Progenitor cell of endocrine pancreas (in vitro differentiated cells): Measurements from ENCODE around the gene MMP24. TPM values are rescaled to one million over a fixed set of nuclear protein-coding genes. Genes with fewer than 3 reads are reported as not detected.
"Not testable (repeated sequence)": the region's sequence is repeated elsewhere in the genome, so short reads cannot be mapped to it uniquely, and the experiment has no call there.

Experiments
- DNase-seq: peaks from one replicate; pipeline ENCODE4 v3.0.0; 2021; ENCODE audit warnings: low spot score; ENCODE audit not compliant: unreplicated experiment
- H3K27ac Mint-ChIP-seq: 2 replicates; pipeline ENCODE4 v1.8.0; 2021; ENCODE audit warnings: mild to moderate bottlenecking, moderate library complexity, mixed read lengths
- H3K27me3 Mint-ChIP-seq: 2 replicates; pipeline ENCODE4 v1.8.0; 2021; ENCODE audit warnings: mixed read lengths
- H3K36me3 Mint-ChIP-seq: 2 replicates; pipeline ENCODE4 v1.8.0; 2022; ENCODE audit warnings: mixed read lengths; ENCODE audit not compliant: insufficient read depth
- H3K4me1 Mint-ChIP-seq: 2 replicates; pipeline ENCODE4 v1.8.0; 2021; ENCODE audit warnings: low read depth, mixed read lengths
- H3K4me3 Mint-ChIP-seq: 2 replicates; pipeline ENCODE4 v1.8.0; 2021; ENCODE audit warnings: low read depth, mild to moderate bottlenecking, moderate library complexity, mixed read lengths
- H3K9me3 Mint-ChIP-seq: 2 replicates; pipeline ENCODE4 v1.8.0; 2021; ENCODE audit warnings: low read depth, mixed read lengths
- total RNA-seq: library from RNA; stranded (reverse); gene quantifications from 2 replicates; pipeline ENCODE4 v1.2.1, GENCODE V29; 2021
- TF ChIP-seq, protein P1 (sequence below): fragments of 200-600 bp; sonication (generic); IDR thresholded peaks from one replicate; pipeline ENCODE4 v1.5.0; 2021; ENCODE audit warnings: antibody characterized with exemption, mild to moderate bottlenecking; ENCODE audit not compliant: unreplicated experiment

Gene MMP24
- total RNA-seq, 1 donor from 2014 or later: 3.4 TPM

- Mint-ChIP-seq H3K27ac (peak overlapping the region; percentile 63), H3K9me3 (no peaks in the 10 kb centered on the region), H3K27me3 (no peaks in the 10 kb centered on the region), H3K4me1 (peaks cover 10% of the 10 kb centered on the region), H3K36me3 (peaks cover 7% of the 10 kb centered on the region), H3K4me3 (no peak overlapping the region)
- TF ChIP-seq, protein P1, sequence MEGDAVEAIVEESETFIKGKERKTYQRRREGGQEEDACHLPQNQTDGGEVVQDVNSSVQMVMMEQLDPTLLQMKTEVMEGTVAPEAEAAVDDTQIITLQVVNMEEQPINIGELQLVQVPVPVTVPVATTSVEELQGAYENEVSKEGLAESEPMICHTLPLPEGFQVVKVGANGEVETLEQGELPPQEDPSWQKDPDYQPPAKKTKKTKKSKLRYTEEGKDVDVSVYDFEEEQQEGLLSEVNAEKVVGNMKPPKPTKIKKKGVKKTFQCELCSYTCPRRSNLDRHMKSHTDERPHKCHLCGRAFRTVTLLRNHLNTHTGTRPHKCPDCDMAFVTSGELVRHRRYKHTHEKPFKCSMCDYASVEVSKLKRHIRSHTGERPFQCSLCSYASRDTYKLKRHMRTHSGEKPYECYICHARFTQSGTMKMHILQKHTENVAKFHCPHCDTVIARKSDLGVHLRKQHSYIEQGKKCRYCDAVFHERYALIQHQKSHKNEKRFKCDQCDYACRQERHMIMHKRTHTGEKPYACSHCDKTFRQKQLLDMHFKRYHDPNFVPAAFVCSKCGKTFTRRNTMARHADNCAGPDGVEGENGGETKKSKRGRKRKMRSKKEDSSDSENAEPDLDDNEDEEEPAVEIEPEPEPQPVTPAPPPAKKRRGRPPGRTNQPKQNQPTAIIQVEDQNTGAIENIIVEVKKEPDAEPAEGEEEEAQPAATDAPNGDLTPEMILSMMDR: no peak
- no peak for DNase-seq
Observed at GRCh38 chr20:35314816-35315631, 88.5 kb downstream of the MMP24 start.

DNA sequence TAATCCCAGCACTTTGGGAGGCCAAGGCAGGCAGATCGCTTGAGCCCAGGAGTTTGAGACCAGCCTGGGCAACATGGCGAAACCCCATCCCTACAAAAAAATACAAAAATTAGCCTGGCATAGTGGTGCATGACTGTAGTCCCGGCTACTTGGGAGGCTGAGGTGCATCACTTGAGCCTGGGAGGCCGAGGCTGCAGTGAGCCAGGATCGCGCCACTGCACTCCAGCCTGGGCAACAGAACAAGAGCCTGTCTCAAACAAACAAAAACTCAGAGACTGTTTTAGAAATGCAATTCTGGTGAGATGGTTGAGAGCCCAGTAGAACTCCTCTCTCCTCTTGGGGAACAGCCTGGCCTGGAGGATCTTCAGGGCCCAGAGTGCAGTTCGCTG lies 89.1 kb downstream of the MMP24 start:
- H3K4me3 Mint-ChIP-seq: not testable (repeated sequence)
- H3K4me1 Mint-ChIP-seq: peaks cover 15% of the 10 kb centered on the region
- H3K27ac Mint-ChIP-seq: peak overlapping the region; percentile 63

DNA sequence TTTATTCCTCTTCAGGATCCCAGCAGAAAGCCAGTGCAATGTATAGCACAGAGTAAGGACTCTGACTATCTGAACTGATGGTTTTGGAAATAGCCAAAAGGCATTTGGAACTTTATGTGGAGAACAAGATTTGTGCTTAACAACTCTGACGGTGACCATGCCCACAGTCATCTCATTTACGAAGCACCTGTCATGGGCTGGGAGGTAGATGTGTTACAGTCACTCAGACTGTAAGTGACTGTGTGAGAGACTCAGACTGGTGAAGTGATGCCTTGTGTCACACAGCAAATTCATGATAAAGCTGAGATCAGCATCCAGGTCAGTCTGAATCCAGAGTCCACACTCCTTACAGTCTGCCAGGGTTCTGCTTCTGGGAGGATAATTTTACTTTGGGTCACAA lies 89.6 kb downstream of the MMP24 start:
- no peak overlapping the region for H3K27ac Mint-ChIP-seq
- peaks cover 5% of the 10 kb centered on the region for H3K36me3 Mint-ChIP-seq
- H3K9me3 Mint-ChIP-seq: no peaks in the 10 kb centered on the region
- TF ChIP-seq, protein P1: no peak
- H3K27me3 Mint-ChIP-seq: no peaks in the 10 kb centered on the region
- no peak overlapping the region for H3K4me3 Mint-ChIP-seq
- peaks cover 17% of the 10 kb centered on the region for H3K4me1 Mint-ChIP-seq
- no peak for DNase-seq

More for the DNA sequence above, 89.1 kb downstream of the MMP24 start:
- H3K27me3 Mint-ChIP-seq, H3K9me3 Mint-ChIP-seq, DNase-seq, H3K36me3 Mint-ChIP-seq: not testable (repeated sequence)

GRCh38 chr20:35317416-35318210 lies 91.1 kb downstream of the MMP24 start:
- H3K27ac Mint-ChIP-seq: no peak overlapping the region
- peaks cover 2% of the 10 kb centered on the region for H3K36me3 Mint-ChIP-seq
- peaks cover 17% of the 10 kb centered on the region for H3K4me1 Mint-ChIP-seq
- no peaks in the 10 kb centered on the region for H3K27me3 Mint-ChIP-seq
- no peaks in the 10 kb centered on the region for H3K9me3 Mint-ChIP-seq
- TF ChIP-seq, protein P1: no peak
- DNase-seq: no peak
- no peak overlapping the region for H3K4me3 Mint-ChIP-seq

- H3K36me3 Mint-ChIP-seq: no peaks in the 10 kb centered on the region
- TF ChIP-seq, protein P1: no peak
- no peak overlapping the region for H3K4me3 Mint-ChIP-seq
- no peaks in the 10 kb centered on the region for H3K27me3 Mint-ChIP-seq
- no peaks in the 10 kb centered on the region for H3K9me3 Mint-ChIP-seq
- no peak for DNase-seq
- peaks cover 17% of the 10 kb centered on the region for H3K4me1 Mint-ChIP-seq
- H3K27ac Mint-ChIP-seq: peak overlapping the region; percentile 79
Observed at GRCh38 chr20:35318502-35319157, 92.1 kb downstream of the MMP24 start.
